ENCODE measurements around the gene PLG.
"Not testable (repeated sequence)": the region's sequence is repeated elsewhere in the genome, so short reads cannot be mapped to it uniquely, and the experiment has no call there.

- TF ChIP-seq EZH2 (IDR thresholded peaks at IDR 0.05; ENCODE audit: insufficient read depth, poor library complexity, severe bottlenecking); EZH2phosphoT487 (IDR thresholded peaks at IDR 0.05; ENCODE audit: insufficient read depth, low read depth): not testable (repeated sequence)
Measured at GRCh38 chr6:160696884-160697283, 5.2 kb upstream of the PLG start.

All from GM23248 (cell line).